A673 (cell line): ENCODE data around the gene KCNS3. TPM values are rescaled to one million over a fixed set of nuclear protein-coding genes. Genes with fewer than 3 reads are reported as not detected.

Experiments
- BruUV-seq: library from RNA; stranded (reverse); fragments of 400-500 nt; replicated peaks from 2 replicates; lab custom pipeline; 2021; lab: Mats Ljungman, UMichigan
- CTCF ChIA-PET: fragments of 300-600 bp; sonication (Branson Sonifier 250); formaldehyde crosslinking; loops from one replicate; lab custom pipeline; 2022; ENCODE audit warnings: antibody characterized with exemption; lab: Charles Lee
- POLR2A ChIA-PET: fragments of 300-600 bp; sonication (Branson Sonifier 250); formaldehyde crosslinking; loops from one replicate; lab custom pipeline; 2022; ENCODE audit warnings: antibody characterized with exemption; ENCODE audit not compliant: low non-redundant PET; lab: Charles Lee
- DNase-seq: peaks from one replicate; pipeline ENCODE4 v3.0.0-alpha.2; 2015; ENCODE audit warnings: low spot score
- H3K27ac ChIP-seq: fragments of 200-600 bp; sonication (generic); 2 replicates; pipeline ENCODE4 v1.5.1; 2016; ENCODE audit warnings: mixed run types, low read depth, mild to moderate bottlenecking, mixed read lengths, antibody characterized with exemption, low read length; ENCODE audit not compliant: poor library complexity, severe bottlenecking
- H3K27me3 ChIP-seq: fragments of 200-600 bp; sonication (generic); replicated peaks from 2 replicates; pipeline ENCODE4 v1.6.1; 2017; ENCODE audit warnings: mixed run types, low read depth, mild to moderate bottlenecking, mixed read lengths, antibody characterized with exemption, low read length; ENCODE audit not compliant: insufficient read depth, poor library complexity
- H3K36me3 ChIP-seq: fragments of 200-600 bp; sonication (generic); 2 replicates; pipeline ENCODE4 v1.6.1; 2016; ENCODE audit warnings: mixed run types, mild to moderate bottlenecking, mixed read lengths, antibody characterized with exemption, low read length; ENCODE audit not compliant: insufficient read depth, poor library complexity, severe bottlenecking
- H3K4me1 ChIP-seq: fragments of 200-600 bp; sonication (generic); 2 replicates; pipeline ENCODE4 v1.6.1; 2017; ENCODE audit warnings: mixed run types, mild to moderate bottlenecking, mixed read lengths, antibody characterized with exemption, low read length; ENCODE audit not compliant: insufficient read depth, poor library complexity, severe bottlenecking
- H3K4me3 ChIP-seq: fragments of 200-600 bp; sonication (generic); 2 replicates; pipeline ENCODE4 v1.5.1; 2016; ENCODE audit warnings: low read depth, mixed run types, mild to moderate bottlenecking, mixed read lengths, low read length; ENCODE audit not compliant: poor library complexity, severe bottlenecking
- H3K9me3 ChIP-seq: fragments of 200-600 bp; sonication (generic); 2 replicates; pipeline ENCODE4 v1.6.1; 2016; ENCODE audit warnings: mixed run types, low read depth, mild to moderate bottlenecking, mixed read lengths, antibody characterized with exemption, low read length; ENCODE audit not compliant: poor library complexity, severe bottlenecking
- EZH2 ChIP-seq: fragments of 200-600 bp; sonication (generic); IDR thresholded peaks from 2 replicates; pipeline ENCODE4 v1.6.1; 2017; ENCODE audit warnings: borderline replicate concordance, low read depth, mild to moderate bottlenecking, mixed read lengths, antibody characterized with exemption, low read length; ENCODE audit not compliant: poor library complexity, severe bottlenecking
- intact Hi-C: fragments of 100-400 bp; cut with micrococcal nuclease; formaldehyde crosslinking; loops from one replicate; pipeline ENCODE4 v1.10.0; 2022; ENCODE audit not compliant: unreplicated experiment
- total RNA-seq: library from RNA; stranded (reverse); gene quantifications from 2 replicates; pipeline ENCODE4 v1.2.3, GENCODE V29; 2021
- TF ChIP-seq, protein P1 (sequence below): fragments of 300-800, 200-600 bp; sonication (generic); conservative IDR thresholded peaks from 2 replicates; pipeline ENCODE4 v1.5.1; 2017; ENCODE audit warnings: low read depth, mild to moderate bottlenecking, antibody characterized with exemption, low read length, moderate library complexity, mixed read lengths

KCNS3 gene
- total RNA-seq, 1 experiment from 2014 or later, result 12.7 TPM

GRCh38 chr2:17975401-17975800 is 96.9 kb downstream of the KCNS3 start:
- Histone ChIP-seq H3K27ac (no peak overlapping the region), H3K27me3 (no peaks in the 10 kb centered on the region), H3K4me1 (no peaks in the 10 kb centered on the region), H3K9me3 (no peaks in the 10 kb centered on the region), H3K36me3 (no peaks in the 10 kb centered on the region), H3K4me3 (no peak overlapping the region)
- ChIA-PET CTCF (no interaction called here), POLR2A (no interaction called here)
- intact Hi-C loops, result no loop called here
- TF ChIP-seq EZH2, result no peak
- TF ChIP-seq, protein P1, sequence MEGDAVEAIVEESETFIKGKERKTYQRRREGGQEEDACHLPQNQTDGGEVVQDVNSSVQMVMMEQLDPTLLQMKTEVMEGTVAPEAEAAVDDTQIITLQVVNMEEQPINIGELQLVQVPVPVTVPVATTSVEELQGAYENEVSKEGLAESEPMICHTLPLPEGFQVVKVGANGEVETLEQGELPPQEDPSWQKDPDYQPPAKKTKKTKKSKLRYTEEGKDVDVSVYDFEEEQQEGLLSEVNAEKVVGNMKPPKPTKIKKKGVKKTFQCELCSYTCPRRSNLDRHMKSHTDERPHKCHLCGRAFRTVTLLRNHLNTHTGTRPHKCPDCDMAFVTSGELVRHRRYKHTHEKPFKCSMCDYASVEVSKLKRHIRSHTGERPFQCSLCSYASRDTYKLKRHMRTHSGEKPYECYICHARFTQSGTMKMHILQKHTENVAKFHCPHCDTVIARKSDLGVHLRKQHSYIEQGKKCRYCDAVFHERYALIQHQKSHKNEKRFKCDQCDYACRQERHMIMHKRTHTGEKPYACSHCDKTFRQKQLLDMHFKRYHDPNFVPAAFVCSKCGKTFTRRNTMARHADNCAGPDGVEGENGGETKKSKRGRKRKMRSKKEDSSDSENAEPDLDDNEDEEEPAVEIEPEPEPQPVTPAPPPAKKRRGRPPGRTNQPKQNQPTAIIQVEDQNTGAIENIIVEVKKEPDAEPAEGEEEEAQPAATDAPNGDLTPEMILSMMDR, result no peak
- no peak for DNase-seq
- BruUV-seq, result no TSS peak

GRCh38 chr2:17976871-17977746 is 98.6 kb downstream of the KCNS3 start:
- Histone ChIP-seq H3K4me1 (no peaks in the 10 kb centered on the region), H3K4me3 (no peak overlapping the region), H3K27me3 (no peaks in the 10 kb centered on the region), H3K36me3 (no peaks in the 10 kb centered on the region), H3K27ac (no peak overlapping the region), H3K9me3 (no peaks in the 10 kb centered on the region)
- TF ChIP-seq, protein P1, result no peak
- no peak for TF ChIP-seq EZH2
- CTCF ChIA-PET, result no interaction called here
- intact Hi-C loops, result no loop called here
- DNase-seq, result no peak
- BruUV-seq, result no TSS peak
- POLR2A ChIA-PET, result no interaction called here

DNA sequence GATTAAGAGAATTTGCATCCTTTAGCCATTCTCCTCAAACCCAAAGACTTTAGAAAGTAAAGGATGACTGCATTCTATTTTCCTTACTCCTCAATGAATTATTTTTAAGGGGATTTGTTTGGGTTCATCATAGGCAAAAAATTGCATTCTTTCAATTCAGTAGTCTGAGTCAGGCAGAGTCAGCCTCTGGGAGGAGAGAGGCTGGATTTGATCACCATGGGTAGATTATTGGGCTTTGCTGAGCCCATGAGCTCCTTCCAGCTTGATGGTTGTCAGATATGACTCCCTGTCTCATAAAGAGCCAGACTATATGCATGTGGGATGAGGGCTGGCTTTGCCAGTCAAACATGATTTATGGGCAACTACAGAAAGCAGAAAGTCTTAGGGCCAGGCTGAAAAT is 101.2 kb downstream of the KCNS3 start:
- H3K9me3 ChIP-seq, result no peaks in the 10 kb centered on the region
- H3K36me3 ChIP-seq, result no peaks in the 10 kb centered on the region
- no peak for TF ChIP-seq EZH2
- TF ChIP-seq, protein P1, result no peak
- no peaks in the 10 kb centered on the region for H3K4me1 ChIP-seq
- H3K27ac ChIP-seq, result no peak overlapping the region
- intact Hi-C loops, result no loop called here
- ChIA-PET CTCF (no interaction called here), POLR2A (no interaction called here)
- no peak for DNase-seq
- no peaks in the 10 kb centered on the region for H3K27me3 ChIP-seq
- H3K4me3 ChIP-seq, result no peak overlapping the region
- BruUV-seq, result no TSS peak
